B cell (primary cell): ENCODE results near the gene DLGAP4.

ENCODE experiments used
- CTCF ChIP-seq: fragments of 200-600 bp; IDR thresholded peaks from one replicate; pipeline ENCODE4 v1.8.0; 2022; ENCODE audit warnings: antibody characterized with exemption, mild to moderate bottlenecking
- EZH2 ChIP-seq: IDR thresholded peaks from 2 replicates; pipeline ENCODE4 v1.6.1; 2012; ENCODE audit warnings: borderline replicate concordance, low read depth, mild to moderate bottlenecking, moderate library complexity, low read length; ENCODE audit not compliant: insufficient read depth, poor library complexity, severe bottlenecking

GRCh38 chr20:36445847-36446246 is 139.7 kb downstream of the DLGAP4 start:
- TF ChIP-seq CTCF (no peak), EZH2 (no peak)
